Fibroblast of mammary gland (primary cell): ENCODE measurements around the gene UCN.

Experiments
- DNase-seq: peaks from one replicate; pipeline ENCODE4 v3.0.0-alpha.2; 2010; ENCODE audit warnings: low read depth
- H3K4me3 ChIP-seq: 2 replicates; pipeline ENCODE4 v1.5.1; 2011; ENCODE audit warnings: low read depth, mild to moderate bottlenecking, low read length, moderate library complexity; ENCODE audit not compliant: control insufficient read depth
- TF ChIP-seq, protein P1 (sequence below): conservative IDR thresholded peaks from 2 replicates; pipeline ENCODE4 v1.5.1; 2011; ENCODE audit warnings: low read depth, low read length, inconsistent platforms; ENCODE audit not compliant: control insufficient read depth, insufficient read depth

Gene UCN

DNA sequence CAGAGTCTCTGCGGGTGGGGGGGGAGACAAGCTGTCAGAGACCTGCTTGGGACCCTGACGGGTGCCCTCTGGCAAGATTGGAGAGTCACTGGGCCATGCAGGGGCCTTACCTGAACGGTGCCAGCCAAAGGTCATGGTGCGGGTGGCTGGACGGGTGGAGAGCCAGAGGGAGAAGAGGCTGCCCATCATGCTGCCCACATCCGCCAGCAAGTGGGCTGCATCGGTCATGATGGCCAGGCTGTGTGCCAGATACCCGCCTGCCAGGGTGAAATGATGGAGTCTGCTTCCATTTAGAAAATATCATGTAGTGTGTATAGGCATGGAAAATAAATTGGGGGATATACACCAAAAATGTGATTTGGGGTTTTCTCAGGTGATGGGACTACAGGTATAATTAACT, 50.2 kb downstream of the UCN start:
- TF ChIP-seq, protein P1, sequence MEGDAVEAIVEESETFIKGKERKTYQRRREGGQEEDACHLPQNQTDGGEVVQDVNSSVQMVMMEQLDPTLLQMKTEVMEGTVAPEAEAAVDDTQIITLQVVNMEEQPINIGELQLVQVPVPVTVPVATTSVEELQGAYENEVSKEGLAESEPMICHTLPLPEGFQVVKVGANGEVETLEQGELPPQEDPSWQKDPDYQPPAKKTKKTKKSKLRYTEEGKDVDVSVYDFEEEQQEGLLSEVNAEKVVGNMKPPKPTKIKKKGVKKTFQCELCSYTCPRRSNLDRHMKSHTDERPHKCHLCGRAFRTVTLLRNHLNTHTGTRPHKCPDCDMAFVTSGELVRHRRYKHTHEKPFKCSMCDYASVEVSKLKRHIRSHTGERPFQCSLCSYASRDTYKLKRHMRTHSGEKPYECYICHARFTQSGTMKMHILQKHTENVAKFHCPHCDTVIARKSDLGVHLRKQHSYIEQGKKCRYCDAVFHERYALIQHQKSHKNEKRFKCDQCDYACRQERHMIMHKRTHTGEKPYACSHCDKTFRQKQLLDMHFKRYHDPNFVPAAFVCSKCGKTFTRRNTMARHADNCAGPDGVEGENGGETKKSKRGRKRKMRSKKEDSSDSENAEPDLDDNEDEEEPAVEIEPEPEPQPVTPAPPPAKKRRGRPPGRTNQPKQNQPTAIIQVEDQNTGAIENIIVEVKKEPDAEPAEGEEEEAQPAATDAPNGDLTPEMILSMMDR = no peak
- DNase-seq = no peak
- H3K4me3 ChIP-seq = no peak overlapping the region
